ENCODE results near the gene BCL2L1.

DNA sequence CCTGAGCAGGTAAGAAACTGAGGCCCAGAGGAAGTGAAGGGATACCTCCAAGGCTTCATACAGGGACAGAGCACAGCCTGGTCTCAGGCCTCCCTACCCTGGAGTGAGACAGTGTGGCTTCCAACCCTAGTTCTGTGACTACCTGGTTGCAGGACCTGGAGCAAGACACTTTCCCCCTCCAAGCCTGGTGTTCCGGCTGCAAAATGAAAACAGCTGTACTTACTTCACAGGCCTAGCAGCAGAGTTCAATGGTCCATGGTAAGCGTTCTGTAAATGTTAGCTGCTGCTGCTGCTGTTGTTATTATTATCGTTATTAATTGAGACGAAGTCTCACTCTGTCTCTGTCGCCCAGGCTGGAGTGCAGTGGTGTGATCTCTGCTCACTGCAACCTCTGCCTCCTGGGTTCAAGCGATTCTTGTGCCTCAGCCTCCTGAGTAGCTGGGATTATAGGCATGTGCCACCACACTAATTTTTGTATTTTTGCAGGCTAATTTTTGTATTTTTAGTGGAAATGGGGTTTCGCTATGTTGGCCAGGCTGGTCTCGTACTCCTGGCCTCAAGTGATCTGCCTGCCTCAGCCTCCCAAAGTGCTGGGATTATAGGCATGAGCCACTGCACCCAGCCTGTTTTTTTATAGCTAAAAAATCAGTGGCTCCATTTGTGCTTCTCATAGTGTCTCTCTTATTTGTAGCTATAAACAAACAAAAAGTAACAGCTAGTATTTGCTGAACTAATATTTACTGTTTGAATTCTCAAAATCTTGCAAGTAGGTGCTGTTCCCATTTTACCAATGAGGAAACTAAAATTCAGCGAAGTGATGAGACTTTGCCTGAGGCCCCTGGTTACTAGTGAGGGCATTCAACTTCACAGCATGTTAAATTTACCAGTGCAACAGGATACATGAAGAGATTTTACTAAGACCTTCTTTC, 43.0 kb downstream of the BCL2L1 start:
- no peak for TF ChIP-seq EZH2 (IDR thresholded peaks at IDR 0.05; ENCODE audit: low read length, unreplicated experiment)
- TF ChIP-seq, protein P1, sequence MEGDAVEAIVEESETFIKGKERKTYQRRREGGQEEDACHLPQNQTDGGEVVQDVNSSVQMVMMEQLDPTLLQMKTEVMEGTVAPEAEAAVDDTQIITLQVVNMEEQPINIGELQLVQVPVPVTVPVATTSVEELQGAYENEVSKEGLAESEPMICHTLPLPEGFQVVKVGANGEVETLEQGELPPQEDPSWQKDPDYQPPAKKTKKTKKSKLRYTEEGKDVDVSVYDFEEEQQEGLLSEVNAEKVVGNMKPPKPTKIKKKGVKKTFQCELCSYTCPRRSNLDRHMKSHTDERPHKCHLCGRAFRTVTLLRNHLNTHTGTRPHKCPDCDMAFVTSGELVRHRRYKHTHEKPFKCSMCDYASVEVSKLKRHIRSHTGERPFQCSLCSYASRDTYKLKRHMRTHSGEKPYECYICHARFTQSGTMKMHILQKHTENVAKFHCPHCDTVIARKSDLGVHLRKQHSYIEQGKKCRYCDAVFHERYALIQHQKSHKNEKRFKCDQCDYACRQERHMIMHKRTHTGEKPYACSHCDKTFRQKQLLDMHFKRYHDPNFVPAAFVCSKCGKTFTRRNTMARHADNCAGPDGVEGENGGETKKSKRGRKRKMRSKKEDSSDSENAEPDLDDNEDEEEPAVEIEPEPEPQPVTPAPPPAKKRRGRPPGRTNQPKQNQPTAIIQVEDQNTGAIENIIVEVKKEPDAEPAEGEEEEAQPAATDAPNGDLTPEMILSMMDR (conservative IDR thresholded peaks at IDR 0.05; ENCODE audit: low read depth, low read length): no peak

All from PC-3 (cell line).